Esophagus squamous epithelium (tissue), 5 donors: ENCODE results near the gene NOL12. TPM values are rescaled to one million over a fixed set of nuclear protein-coding genes. Genes with fewer than 3 reads are reported as not detected.

Experiments used
- DNase-seq: peaks from one replicate; lab custom pipeline; 2025; lab: John Stamatoyannopoulos, UW
- H3K27ac ChIP-seq, 4 donors: fragments of 200-600 bp; sonication (generic); one replicate each; pipeline ENCODE4 v1.5.1; 2016 to 2019; ENCODE audit warnings: mild to moderate bottlenecking in 1 of 4
- H3K27me3 ChIP-seq, 4 donors: fragments of 200-600 bp; sonication (generic); 1 replicate in 3 of 4; 2 replicates in 1 of 4; pipeline versions ENCODE4 v1.5.1 to v1.6.0; 2017 to 2021; ENCODE audit warnings: antibody characterized with exemption in 1 of 4
- H3K36me3 ChIP-seq, 3 donors: fragments of 200-600 bp; sonication (generic); one replicate each; pipeline ENCODE4 v1.5.1; 2016 to 2019
- H3K4me1 ChIP-seq, 3 donors: fragments of 200-600 bp; sonication (generic); one replicate each; pipeline ENCODE4 v1.5.1; 2017 to 2019
- H3K4me3 ChIP-seq, 4 donors: fragments of 200-600 bp; sonication (generic); 1 replicate in 3 of 4; 2 replicates in 1 of 4; pipeline ENCODE4 v1.5.1; 2016 to 2019; ENCODE audit warnings: mild to moderate bottlenecking in 2 of 4, moderate library complexity in 1 of 4
- H3K9me3 ChIP-seq, 3 donors: fragments of 200-600 bp; sonication (generic); one replicate each; pipeline ENCODE4 v1.5.1; 2016 to 2019
- CTCF ChIP-seq, 6 experiments: fragments of 450-650 bp in 4 of 6; fragments of 200-600 bp in 2 of 6; sonication (generic) in 2 of 6; IDR thresholded peaks; one replicate each; pipeline ENCODE4 v1.5.1; 2016 to 2019; ENCODE audit warnings: antibody characterized with exemption in 6 of 6, mild to moderate bottlenecking in 4 of 6, moderate library complexity in 4 of 6
- POLR2A ChIP-seq, 4 donors: fragments of 450-650 bp; IDR thresholded peaks; one replicate each; pipeline ENCODE4 v1.6.1; 2017; ENCODE audit warnings: antibody characterized with exemption in 4 of 4, mild to moderate bottlenecking in 4 of 4, moderate library complexity in 3 of 4
- WGBS, 2 donors: methylation state at CpG; one replicate each; pipeline ENCODE4 v1.1.5; 2018; 5-methylcytosine and 5-hydroxymethylcytosine counted together
- intact Hi-C: fragments of 100-400 bp; cut with DNase I; formaldehyde crosslinking; loops from one replicate; pipeline ENCODE4 v1.15.0; 2022
- small RNA-seq, 4 donors: library from RNA; depleted of rRNA; stranded (forward); fragments of <200 nt; gene quantifications; one replicate each; pipeline ENCODE3, GENCODE V24; 2016
- total RNA-seq, 4 donors: library from RNA; depleted of rRNA; stranded (reverse); fragments of >200 nt; gene quantifications; one replicate each; pipeline ENCODE4 v1.1.0, GENCODE V29; 2016
- donor health status: DM: yes; HTN: yes; CAD: no.

The NOL12 gene
- total RNA-seq, 4 donors from 2014 or later, result 34.3 to 44.5 (median 40.8) TPM

- H3K9me3 ChIP-seq, result no peaks in the 10 kb centered on the region
- intact Hi-C loops, result no loop called here
- 33 to 56% methylated on average over 3 to 11 of the region's 16 CpGs for WGBS, 2 donors
- no peak for DNase-seq
- H3K36me3 ChIP-seq, result no peaks in the 10 kb centered on the region
- H3K27me3 ChIP-seq, result no peaks in the 10 kb centered on the region
- peak overlapping the region; percentile 31 to 78 (median 56) for H3K27ac ChIP-seq
- TF ChIP-seq POLR2A (IDR thresholded peaks at IDR 0.05) (no peak), CTCF (IDR thresholded peaks at IDR 0.05) (no peak)
- peaks cover 21 to 74% (median 39%) of the 10 kb centered on the region in 3 donors for H3K4me1 ChIP-seq
- H3K4me3 ChIP-seq, result no peak overlapping the region
Measured at GRCh38 chr22:37742376-37743171, 56.4 kb downstream of the NOL12 start.

Small RNA genes lying within 50 kb of the gene (small RNA-seq; reads per million reads assigned to genes)
- 0 reads per million in 4 donors for gene RN7SL385P

Other genes with a start within 250 kb of the NOL12 start
- gene MFNG, start 200.0 kb upstream of the NOL12 start, total RNA-seq, result 10 to 100 TPM in 1 of 4 donors, 1 to 10 TPM in 3; 3.8 to 10.3 (median 7.9) TPM
- 10 to 100 TPM; 11.6 to 24.1 (median 20.9) TPM for gene CARD10, start 166.9 kb upstream of the NOL12 start, total RNA-seq
- 10 to 100 TPM; 40.6 to 89.4 (median 53.8) TPM for gene CDC42EP1, start 125.9 kb upstream of the NOL12 start, total RNA-seq
- gene LGALS2, start 106.3 kb upstream of the NOL12 start, total RNA-seq, result not detected
- gene GGA1, start 77.5 kb upstream of the NOL12 start, total RNA-seq, result 10 to 100 TPM; 32.2 to 54.3 (median 39.5) TPM
- 10 to 100 TPM; 33.8 to 53.4 (median 42.0) TPM for gene SH3BP1, start 46.7 kb upstream of the NOL12 start, total RNA-seq
- gene PDXP, start 27.6 kb upstream of the NOL12 start, total RNA-seq, result 1 to 10 TPM; 2.3 to 4.1 (median 2.9) TPM
- gene LGALS1, start 10.7 kb upstream of the NOL12 start, total RNA-seq, result 100 to 1,000 TPM in 2 of 4 donors, 10 to 100 TPM in 2; 25.4 to 261 (median 92.3) TPM
- 100 to 1,000 TPM in 2 of 4 donors, 10 to 100 TPM in 2; 67.6 to 149 (median 108) TPM for gene TRIOBP, start 10.7 kb downstream of the NOL12 start, total RNA-seq
- gene GCAT, start 121.6 kb downstream of the NOL12 start, total RNA-seq, result 10 to 100 TPM; 14.3 to 22.5 (median 20.7) TPM
- gene GALR3, start 137.0 kb downstream of the NOL12 start, total RNA-seq, result not detected
- gene ANKRD54, start 158.0 kb downstream of the NOL12 start, total RNA-seq, result 10 to 100 TPM; 24.6 to 38.1 (median 29.5) TPM
- gene EIF3L, start 163.1 kb downstream of the NOL12 start, total RNA-seq, result 100 to 1,000 TPM; 192 to 499 (median 281) TPM
- gene MICALL1, start 220.0 kb downstream of the NOL12 start, total RNA-seq, result 100 to 1,000 TPM in 2 of 4 donors, 10 to 100 TPM in 2; 64.7 to 139 (median 88.4) TPM